Measurements from ENCODE around the gene ATP10A.
A peak's percentile ranks its signal among the peaks of the same experiment; 100 is the strongest.

The ATP10A gene

GRCh38 chr15:25849157-25849921 lies 13.8 kb downstream of the ATP10A start:
- H3K4me1 ChIP-seq = peaks cover 0 to 96% (median 70%) of the 10 kb centered on the region in 4 donors
- TF ChIP-seq CTCF (IDR thresholded peaks at IDR 0.05) = no peak
- no peaks in the 10 kb centered on the region for H3K36me3 ChIP-seq
- H3K4me3 ChIP-seq = peak overlapping the region; percentile 46 to 52
- no peak for DNase-seq
- no peaks in the 10 kb centered on the region for H3K27me3 ChIP-seq
- intact Hi-C loops (cut with DNase I; ENCODE audit: low total_unique reads) = no loop called here
- peak overlapping the region; percentile 90 to 92 for H3K27ac ChIP-seq
- no peaks in the 10 kb centered on the region for H3K9me3 ChIP-seq

- no peak for TF ChIP-seq CTCF (IDR thresholded peaks at IDR 0.05)
- DNase-seq = no peak
- Histone ChIP-seq H3K9me3 (no peaks in the 10 kb centered on the region), H3K27ac (peak overlapping the region; percentile 90 to 92), H3K4me3 (peak overlapping the region in 1 of 2 donors; percentile 52), H3K27me3 (no peaks in the 10 kb centered on the region), H3K4me1 (peaks cover 0 to 96% (median 68%) of the 10 kb centered on the region in 4 donors), H3K36me3 (no peaks in the 10 kb centered on the region)
- intact Hi-C loops (cut with DNase I; ENCODE audit: low total_unique reads) = no loop called here
Observed at GRCh38 chr15:25848784-25849156, 14.4 kb downstream of the ATP10A start.

- H3K4me1 ChIP-seq = peaks cover 0 to 96% (median 67%) of the 10 kb centered on the region in 4 donors
- H3K27me3 ChIP-seq = no peaks in the 10 kb centered on the region
- no peaks in the 10 kb centered on the region for H3K9me3 ChIP-seq
- TF ChIP-seq CTCF (IDR thresholded peaks at IDR 0.05) = no peak
- H3K4me3 ChIP-seq = no peak overlapping the region
- H3K27ac ChIP-seq = peak overlapping the region; percentile 90 to 92
- DNase-seq = no peak
- intact Hi-C loops (cut with DNase I; ENCODE audit: low total_unique reads) = no loop called here
- H3K36me3 ChIP-seq = no peaks in the 10 kb centered on the region
Observed at GRCh38 chr15:25848325-25848724, 14.8 kb downstream of the ATP10A start.

GRCh38 chr15:25847051-25847450 lies 16.1 kb downstream of the ATP10A start:
- Histone ChIP-seq H3K27ac (peak overlapping the region in 1 of 2 donors; percentile 50), H3K4me1 (peaks cover 0 to 89% (median 60%) of the 10 kb centered on the region in 4 donors), H3K27me3 (no peaks in the 10 kb centered on the region), H3K4me3 (no peak overlapping the region), H3K9me3 (no peaks in the 10 kb centered on the region), H3K36me3 (no peaks in the 10 kb centered on the region)
- intact Hi-C loops (cut with DNase I; ENCODE audit: low total_unique reads) = no loop called here
- no peak for DNase-seq
- no peak for TF ChIP-seq CTCF (IDR thresholded peaks at IDR 0.05)

GRCh38 chr15:25846377-25846776 lies 16.8 kb downstream of the ATP10A start:
- no peak overlapping the region for H3K4me3 ChIP-seq
- intact Hi-C loops (cut with DNase I; ENCODE audit: low total_unique reads) = no loop called here
- H3K9me3 ChIP-seq = no peaks in the 10 kb centered on the region
- H3K36me3 ChIP-seq = no peaks in the 10 kb centered on the region
- H3K4me1 ChIP-seq = peaks cover 0 to 83% (median 55%) of the 10 kb centered on the region in 4 donors
- TF ChIP-seq CTCF (IDR thresholded peaks at IDR 0.05) = no peak
- H3K27ac ChIP-seq = peak overlapping the region in 1 of 2 donors; percentile 68
- DNase-seq = no peak
- H3K27me3 ChIP-seq = no peaks in the 10 kb centered on the region
